Karpas-422 (cell line): ENCODE data around the gene EXOSC9. TPM values are rescaled to one million over a fixed set of nuclear protein-coding genes. Genes with fewer than 3 reads are reported as not detected.
"Not testable (repeated sequence)": the region's sequence is repeated elsewhere in the genome, so short reads cannot be mapped to it uniquely, and the experiment has no call there.

Experiments used
- DNase-seq: peaks from one replicate; pipeline ENCODE4 v3.0.0-alpha.2; 2015
- H2AFZ ChIP-seq: fragments of 200-600 bp; sonication (generic); 2 replicates; pipeline ENCODE4 v1.6.1; 2014; ENCODE audit warnings: antibody characterized with exemption, low read length, mixed read lengths
- H3K27ac ChIP-seq: fragments of 200-600 bp; sonication (generic); 2 replicates; pipeline ENCODE4 v1.5.1; 2014; ENCODE audit warnings: mild to moderate bottlenecking, low read length, moderate library complexity
- H3K27me3 ChIP-seq: fragments of 200-600 bp; sonication (generic); 2 replicates; pipeline ENCODE4 v1.6.1; 2014; ENCODE audit warnings: low read length, mixed read lengths
- H3K36me3 ChIP-seq: fragments of 200-600 bp; sonication (generic); 2 replicates; pipeline ENCODE4 v1.6.1; 2014; ENCODE audit warnings: low read length, mixed read lengths; ENCODE audit not compliant: insufficient read depth
- H3K4me1 ChIP-seq: fragments of 200-600 bp; sonication (generic); 2 replicates; pipeline ENCODE4 v1.6.1; 2014; ENCODE audit warnings: mild to moderate bottlenecking, low read length, mixed read lengths
- H3K4me2 ChIP-seq: fragments of 200-600 bp; sonication (generic); 2 replicates; pipeline ENCODE4 v1.6.1; 2014; ENCODE audit warnings: low read length, low read depth, mild to moderate bottlenecking; ENCODE audit not compliant: poor library complexity, severe bottlenecking
- H3K4me3 ChIP-seq: fragments of 200-600 bp; sonication (generic); 2 replicates; pipeline ENCODE4 v1.5.1; 2014; ENCODE audit warnings: mild to moderate bottlenecking, antibody characterized with exemption, low read length, mixed read lengths
- H3K79me2 ChIP-seq: fragments of 200-600 bp; sonication (generic); 2 replicates; pipeline ENCODE4 v1.6.1; 2014; ENCODE audit warnings: mild to moderate bottlenecking, low read length, mixed read lengths
- H3K9ac ChIP-seq: fragments of 200-600 bp; sonication (generic); 2 replicates; pipeline ENCODE4 v1.6.0; 2014; ENCODE audit warnings: low read length
- H3K9me2 ChIP-seq: fragments of 200-600 bp; sonication (generic), shearing (Covaris generic); replicated peaks from 2 replicates; pipeline ENCODE4 v1.6.0; 2014; ENCODE audit warnings: mild to moderate bottlenecking, low read length, moderate library complexity; ENCODE audit not compliant: insufficient read depth
- H3K9me3 ChIP-seq: fragments of 300-700, 200-600 bp; sonication (generic); 2 replicates; pipeline ENCODE4 v1.6.1; 2014; ENCODE audit warnings: low read length, mixed read lengths
- H4K20me1 ChIP-seq: fragments of 200-600 bp; sonication (generic); 2 replicates; pipeline ENCODE4 v1.6.1; 2014; ENCODE audit warnings: mild to moderate bottlenecking, antibody characterized with exemption, low read length, low read depth; ENCODE audit not compliant: insufficient read depth
- total RNA-seq: library from RNA; depleted of rRNA; stranded (reverse); fragments of >200 nt; shearing (Covaris generic); gene quantifications from 2 replicates; pipeline ENCODE4 v1.2.3, GENCODE V29; 2014; ENCODE audit warnings: low replicate concordance; rRNA removed

Gene EXOSC9
- total RNA-seq, result 38.2 and 42.2 TPM in 2 replicates

- Histone ChIP-seq H2AFZ (peak within 1 kb of the TSS; percentile 61), H3K27ac (peak within 1 kb of the TSS; percentile 89), H3K27me3 (no peaks in the 10 kb centered on the region), H3K9me2 (no peaks in the 10 kb centered on the region), H4K20me1 (no peaks in the 10 kb centered on the region), H3K4me1 (peaks cover 32% of the 10 kb centered on the region), H3K9me3 (no peaks in the 10 kb centered on the region), H3K4me3 (peak within 1 kb of the TSS; percentile 85), H3K4me2 (peak within 1 kb of the TSS; percentile 96), H3K79me2 (peaks cover 43% of the 10 kb centered on the region), H3K9ac (peak within 1 kb of the TSS; percentile 77), H3K36me3 (peaks cover 29% of the 10 kb centered on the region; the same call in 1 of the 2 replicates)
- peak; percentile 98 for DNase-seq
These were observed at the start of gene EXOSC9 for GRCh38 chr4:121800961-121801714. EXOSC9 (plus strand) TSS chr4:121801323; CDS start chr4:121801425, 102 bp downstream.

- H3K9me3 ChIP-seq, H3K27ac ChIP-seq, H3K4me3 ChIP-seq, H3K79me2 ChIP-seq, H3K27me3 ChIP-seq, H2AFZ ChIP-seq, H4K20me1 ChIP-seq, H3K9ac ChIP-seq, H3K4me2 ChIP-seq, DNase-seq, H3K4me1 ChIP-seq, H3K36me3 ChIP-seq, H3K9me2 ChIP-seq: not testable (repeated sequence)
These were observed 49.0 kb upstream of the EXOSC9 start for GRCh38 chr4:121752142-121752541.

GRCh38 chr4:121758925-121759568, 42.1 kb upstream of the EXOSC9 start:
- Histone ChIP-seq H4K20me1 (no peaks in the 10 kb centered on the region), H3K36me3 (no peaks in the 10 kb centered on the region), H3K9me2 (no peaks in the 10 kb centered on the region), H3K79me2 (no peaks in the 10 kb centered on the region), H3K27me3 (no peaks in the 10 kb centered on the region), H3K4me3 (no peak overlapping the region), H3K4me1 (no peaks in the 10 kb centered on the region), H2AFZ (no peak overlapping the region), H3K4me2 (no peak overlapping the region), H3K9me3 (no peaks in the 10 kb centered on the region), H3K27ac (no peak overlapping the region), H3K9ac (no peak overlapping the region)
- DNase-seq, result no peak

- peak overlapping the region; percentile 53; the same call in 1 of the 2 replicates for H2AFZ ChIP-seq
These were observed 40.9 kb upstream of the EXOSC9 start for GRCh38 chr4:121760205-121760604.

GRCh38 chr4:121764303-121764701, 36.8 kb upstream of the EXOSC9 start:
- no peak overlapping the region for H3K4me2 ChIP-seq
- H3K4me3 ChIP-seq, result no peak overlapping the region
- no peaks in the 10 kb centered on the region for H3K9me2 ChIP-seq
- no peak overlapping the region for H3K9ac ChIP-seq
- H3K27me3 ChIP-seq, result no peaks in the 10 kb centered on the region
- no peaks in the 10 kb centered on the region for H3K36me3 ChIP-seq
- no peaks in the 10 kb centered on the region for H4K20me1 ChIP-seq
- no peaks in the 10 kb centered on the region for H3K9me3 ChIP-seq
- no peak for DNase-seq
- no peak overlapping the region for H3K27ac ChIP-seq
- H3K79me2 ChIP-seq, result no peaks in the 10 kb centered on the region
- no peak overlapping the region for H2AFZ ChIP-seq
- H3K4me1 ChIP-seq, result no peaks in the 10 kb centered on the region

More at GRCh38 chr4:121760205-121760604, 40.9 kb upstream of the EXOSC9 start:
- H3K4me2 ChIP-seq, result peak overlapping the region; percentile 18
- no peak overlapping the region for H3K9ac ChIP-seq
- no peaks in the 10 kb centered on the region for H3K9me2 ChIP-seq
- no peak overlapping the region for H3K4me3 ChIP-seq
- H4K20me1 ChIP-seq, result no peaks in the 10 kb centered on the region
- no peak overlapping the region for H3K27ac ChIP-seq
- DNase-seq, result no peak
- no peaks in the 10 kb centered on the region for H3K36me3 ChIP-seq
- H3K9me3 ChIP-seq, result no peaks in the 10 kb centered on the region
- no peaks in the 10 kb centered on the region for H3K79me2 ChIP-seq
- no peaks in the 10 kb centered on the region for H3K27me3 ChIP-seq
- H3K4me1 ChIP-seq, result no peaks in the 10 kb centered on the region

GRCh38 chr4:121764702-121765367, 36.3 kb upstream of the EXOSC9 start, which contains the start of gene SMIM43:
SMIM43 (minus strand) TSS chr4:121765164; CDS start chr4:121765105, 59 bp downstream.
- H3K4me3 ChIP-seq, result no peak within 1 kb of the TSS
- no peak within 1 kb of the TSS for H3K9ac ChIP-seq
- H3K27me3 ChIP-seq, result no peaks in the 10 kb centered on the region
- no peak within 1 kb of the TSS for H2AFZ ChIP-seq
- no peaks in the 10 kb centered on the region for H4K20me1 ChIP-seq
- no peaks in the 10 kb centered on the region for H3K79me2 ChIP-seq
- H3K4me1 ChIP-seq, result no peaks in the 10 kb centered on the region
- no peak within 1 kb of the TSS for H3K4me2 ChIP-seq
- H3K9me2 ChIP-seq, result no peaks in the 10 kb centered on the region
- H3K27ac ChIP-seq, result no peak within 1 kb of the TSS
- no peaks in the 10 kb centered on the region for H3K36me3 ChIP-seq
- no peak for DNase-seq
- H3K9me3 ChIP-seq, result no peaks in the 10 kb centered on the region

GRCh38 chr4:121765368-121765705, 35.8 kb upstream of the EXOSC9 start:
- Histone ChIP-seq H3K4me3 (no peak overlapping the region), H3K4me2 (no peak overlapping the region)

GRCh38 chr4:121765971-121766538, 35.1 kb upstream of the EXOSC9 start:
- Histone ChIP-seq H3K9me3 (no peaks in the 10 kb centered on the region), H3K36me3 (no peaks in the 10 kb centered on the region), H3K4me1 (no peaks in the 10 kb centered on the region), H4K20me1 (no peaks in the 10 kb centered on the region), H3K9ac (no peak overlapping the region), H3K27ac (no peak overlapping the region), H3K79me2 (no peaks in the 10 kb centered on the region), H2AFZ (no peak overlapping the region), H3K9me2 (no peaks in the 10 kb centered on the region), H3K27me3 (no peaks in the 10 kb centered on the region), H3K4me2 (no peak overlapping the region), H3K4me3 (no peak overlapping the region)
- DNase-seq, result no peak

More at GRCh38 chr4:121765368-121765705, 35.8 kb upstream of the EXOSC9 start:
- Histone ChIP-seq H3K9me2 (no peaks in the 10 kb centered on the region), H3K27me3 (no peaks in the 10 kb centered on the region), H3K27ac (no peak overlapping the region), H4K20me1 (no peaks in the 10 kb centered on the region), H3K79me2 (no peaks in the 10 kb centered on the region), H3K9ac (no peak overlapping the region), H3K36me3 (no peaks in the 10 kb centered on the region), H3K9me3 (no peaks in the 10 kb centered on the region), H3K4me1 (no peaks in the 10 kb centered on the region), H2AFZ (no peak overlapping the region)
- DNase-seq, result no peak
